Lower leg skin (tissue), 3 donors: ENCODE data around the gene GIT1.

Experiments used
- CTCF ChIP-seq, 3 donors: fragments of 450-650 bp; IDR thresholded peaks; one replicate each; pipeline ENCODE4 v1.5.1; 2016; ENCODE audit warnings: antibody characterized with exemption in 3 of 3, mild to moderate bottlenecking in 3 of 3, moderate library complexity in 2 of 3
- POLR2A ChIP-seq, 2 donors: fragments of 450-650 bp; IDR thresholded peaks; one replicate each; pipeline ENCODE4 v1.6.1; 2016 to 2017; ENCODE audit warnings: antibody characterized with exemption in 2 of 2, mild to moderate bottlenecking in 1 of 2, moderate library complexity in 1 of 2

GRCh38 chr17:29607557-29608195 lies 18.2 kb upstream of the GIT1 start:
- no peak for TF ChIP-seq CTCF (IDR thresholded peaks at IDR 0.05)
- TF ChIP-seq POLR2A (IDR thresholded peaks at IDR 0.05): no peak
